CD4-positive, alpha-beta T cell treated with Interleukin-21 for 1 hour (primary cell): ENCODE data around the gene KRT4.

ENCODE experiments used
- DNase-seq: peaks from one replicate; pipeline ENCODE4 v3.0.0-alpha.2; 2020

The KRT4 gene

GRCh38 chr12:52791271-52792184 lies 22.4 kb downstream of the KRT4 start:
- no peak for DNase-seq

- DNase-seq: no peak
These were observed 23.3 kb downstream of the KRT4 start for GRCh38 chr12:52790427-52791270.

- no peak for DNase-seq
These were observed 24.1 kb downstream of the KRT4 start for GRCh38 chr12:52789637-52790426.

- DNase-seq: no peak
These were observed 24.9 kb downstream of the KRT4 start for GRCh38 chr12:52788876-52789636.

DNA sequence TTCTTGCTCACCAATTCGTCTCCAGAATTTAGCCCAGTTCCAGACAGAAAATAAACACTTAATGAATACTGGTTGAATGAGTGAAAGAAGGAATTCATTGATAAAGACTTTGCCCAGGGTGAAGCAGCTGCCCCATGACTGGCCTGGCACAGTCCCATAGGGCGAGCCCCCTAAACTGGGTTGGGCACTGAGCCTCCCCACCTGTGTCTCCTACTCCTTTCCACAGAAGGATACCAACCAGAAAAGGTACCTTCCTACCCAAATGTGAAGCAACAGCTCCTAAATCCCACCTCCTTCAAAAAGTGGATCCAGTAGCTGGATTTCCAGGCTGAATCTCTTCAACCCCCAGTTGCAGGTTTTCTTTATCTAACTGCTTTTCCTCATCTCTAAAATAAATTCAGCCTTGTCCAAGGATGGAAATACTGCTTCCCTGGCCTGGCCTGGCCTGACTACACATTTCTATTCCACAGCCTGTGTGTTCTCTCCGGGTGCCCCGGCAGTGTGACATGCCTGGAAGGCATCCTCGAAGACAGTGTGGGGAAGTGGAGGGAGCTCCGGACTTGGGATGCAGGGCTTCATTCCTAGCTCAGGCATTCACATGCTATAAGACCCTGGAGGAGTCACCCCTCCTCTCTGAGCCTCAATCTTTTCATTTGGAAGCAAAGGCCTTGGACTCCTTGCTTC lies 25.6 kb downstream of the KRT4 start:
- DNase-seq: no peak

DNA sequence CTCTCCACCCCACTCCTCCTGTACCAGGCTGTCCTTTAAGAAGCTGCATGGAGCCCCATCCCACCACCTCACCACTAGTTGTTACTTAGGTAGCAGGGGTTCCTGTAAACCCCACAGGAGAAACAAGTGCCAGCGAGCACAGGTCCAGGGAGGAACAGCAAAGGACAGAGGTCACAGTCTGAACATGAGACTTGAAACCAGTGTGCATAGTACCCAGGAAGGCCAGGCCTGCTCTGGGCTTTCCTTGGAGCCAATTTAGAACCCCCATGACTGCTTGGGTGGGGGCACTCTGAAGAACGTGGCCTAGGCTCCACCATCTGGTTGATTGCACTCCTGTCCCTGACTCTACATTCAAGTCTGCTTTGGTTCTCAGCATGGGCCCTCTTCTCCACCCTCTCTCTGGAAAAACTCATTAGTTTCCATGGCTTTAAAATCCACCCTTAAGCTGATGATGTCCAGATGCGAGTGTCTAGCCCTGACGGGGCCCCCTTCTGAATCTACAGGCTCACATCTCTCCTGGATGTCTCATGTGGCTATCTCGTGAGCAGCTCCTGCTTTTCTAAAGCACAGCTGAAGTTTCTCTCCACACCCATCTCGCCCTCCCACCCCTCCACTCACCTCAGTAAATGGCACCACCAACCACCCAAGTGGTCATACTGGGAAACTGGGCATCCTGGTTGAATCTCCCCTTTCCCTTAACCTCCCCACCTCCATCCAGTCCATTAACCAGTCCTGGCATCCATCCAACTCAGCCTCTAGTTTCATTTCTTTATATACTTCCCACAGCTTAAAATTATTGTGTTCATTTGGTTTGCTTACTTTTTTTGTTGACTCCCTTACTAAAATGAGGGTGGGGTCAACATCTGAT lies 26.4 kb downstream of the KRT4 start:
- DNase-seq: no peak

GRCh38 chr12:52784909-52785308 lies 29.0 kb downstream of the KRT4 start:
- DNase-seq: no peak

- no peak for DNase-seq
These were observed 30.2 kb downstream of the KRT4 start for GRCh38 chr12:52783563-52784316.

- no peak for DNase-seq
These were observed 31.4 kb downstream of the KRT4 start for GRCh38 chr12:52782502-52782901.

DNA sequence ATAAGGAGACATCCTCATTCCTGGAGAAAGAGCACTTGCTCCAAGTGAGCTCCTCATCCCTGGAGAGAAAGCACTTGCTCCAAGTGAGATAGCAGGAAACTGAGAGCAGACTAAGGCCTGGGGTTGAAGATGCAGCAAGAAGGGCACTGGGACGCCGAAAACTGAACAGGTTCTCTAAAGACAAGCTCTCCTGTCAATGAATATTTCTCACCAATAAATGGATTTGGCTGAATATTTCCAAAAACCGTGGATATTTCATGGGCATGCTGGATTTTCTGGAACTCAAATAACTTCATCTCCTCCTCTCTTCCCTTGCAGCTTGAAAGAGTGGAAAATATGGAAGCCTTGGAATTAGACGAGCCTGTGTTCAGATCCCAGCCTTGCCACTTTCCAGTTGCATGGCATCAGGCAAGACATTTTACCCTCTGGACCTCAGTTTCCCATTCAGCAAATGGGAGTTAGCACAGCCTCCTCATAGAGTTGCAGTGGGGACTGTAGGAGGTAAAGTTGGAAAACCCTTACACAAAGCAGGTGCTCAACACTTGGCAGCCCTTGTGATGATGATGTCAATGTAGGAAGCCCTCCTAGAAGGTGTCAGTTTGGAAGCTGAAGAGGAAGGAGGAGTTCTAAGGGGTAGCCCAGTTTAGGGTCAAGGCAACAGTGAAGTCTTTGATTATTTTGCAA lies 32.4 kb downstream of the KRT4 start:
- no peak for DNase-seq

GRCh38 chr12:52779914-52780313 lies 34.0 kb downstream of the KRT4 start:
- DNase-seq: no peak

- no peak for DNase-seq
These were observed 35.1 kb downstream of the KRT4 start for GRCh38 chr12:52778833-52779232.

DNA sequence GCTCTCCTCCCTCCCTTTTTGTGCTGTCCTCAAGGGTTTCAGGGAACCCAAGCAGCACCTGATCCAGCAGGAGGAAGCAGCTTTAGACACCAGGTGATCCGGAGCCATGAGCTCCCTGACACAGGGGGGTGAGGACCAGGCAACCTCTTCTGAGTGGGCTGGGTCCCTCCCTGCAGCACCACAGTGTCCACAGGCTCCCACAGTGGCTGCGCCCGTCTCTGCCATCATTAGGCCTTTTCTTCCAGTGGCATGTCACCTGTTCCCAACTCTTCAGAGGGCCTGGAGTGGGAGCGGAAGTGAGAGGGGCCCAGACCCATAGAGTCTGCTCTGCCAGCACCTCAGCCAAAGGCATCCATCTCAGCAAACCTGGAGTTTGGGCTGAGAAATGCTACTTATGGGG lies 36.4 kb downstream of the KRT4 start:
- DNase-seq: no peak

- DNase-seq: no peak
These were observed 37.0 kb downstream of the KRT4 start, which contains the start of gene KRT76 for GRCh38 chr12:52776913-52777395. KRT76 (minus strand) TSS chr12:52777345; CDS start chr12:52777291, 54 bp downstream.

DNA sequence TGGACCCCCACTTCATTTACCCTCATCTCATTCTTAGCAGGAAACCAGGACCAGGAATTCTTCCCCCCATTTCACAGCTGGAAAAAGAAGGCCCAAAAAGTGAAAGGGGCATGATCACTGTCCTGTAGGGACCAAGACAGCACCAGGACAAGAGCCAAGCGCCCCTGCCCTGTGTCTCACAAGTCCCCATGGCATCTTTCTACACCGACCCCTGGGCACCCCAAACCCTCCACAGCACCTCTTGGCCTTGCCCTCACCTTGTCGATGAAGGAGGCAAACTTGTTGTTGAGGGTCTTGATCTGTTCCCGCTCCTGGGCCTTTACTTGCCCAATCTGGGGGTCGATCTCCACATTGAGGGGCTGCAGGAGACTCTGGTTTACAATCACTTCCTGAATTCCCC lies 37.5 kb downstream of the KRT4 start:
- DNase-seq: no peak

DNA sequence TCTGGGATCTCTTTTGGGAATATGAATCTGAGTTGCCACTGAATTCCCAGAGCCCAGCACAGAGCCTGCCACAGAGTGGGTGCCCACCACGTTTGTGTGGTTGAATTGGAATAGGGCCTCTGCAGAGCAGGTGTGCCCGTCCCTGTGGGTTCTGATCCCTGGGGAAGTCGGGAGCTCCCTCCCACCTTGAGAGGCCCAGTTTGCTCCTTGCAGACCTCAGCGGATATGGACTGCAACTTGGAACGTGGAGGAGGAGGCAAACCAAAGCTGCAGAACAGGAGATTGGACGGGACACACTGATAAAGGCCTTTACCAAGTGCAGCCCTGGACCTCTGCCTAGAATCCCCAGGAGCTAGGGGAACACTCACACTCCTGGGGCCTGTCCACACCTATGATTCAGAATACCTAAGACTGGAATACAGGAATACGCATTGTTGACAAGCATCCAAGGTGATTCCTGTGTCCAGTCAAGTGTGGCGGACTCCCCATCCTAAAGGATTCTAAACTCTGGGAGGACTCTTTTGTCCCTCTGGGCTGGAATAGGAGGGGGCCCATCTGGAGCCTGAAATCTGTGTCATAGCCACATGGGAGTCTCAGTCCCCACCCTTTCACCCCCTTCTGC lies 39.2 kb downstream of the KRT4 start:
- DNase-seq: no peak

- no peak for DNase-seq
These were observed 41.1 kb downstream of the KRT4 start for GRCh38 chr12:52772772-52773171.

- no peak for DNase-seq
These were observed 41.7 kb downstream of the KRT4 start for GRCh38 chr12:52772188-52772587.

- DNase-seq: no peak
These were observed 42.4 kb downstream of the KRT4 start for GRCh38 chr12:52771505-52771904.
